GM10248 (cell line): Measurements from ENCODE around the gene EPN3.

Source experiments
- CTCF ChIA-PET: fragments of 300-600 bp; sonication (Branson Sonifier 250); formaldehyde crosslinking; extraction: SDS; loops from one replicate; lab custom pipeline; 2021; ENCODE audit warnings: antibody characterized with exemption; lab: Yijun Ruan, JAX
- POLR2A ChIA-PET: fragments of 350-650 bp; sonication (Branson Sonifier 250); formaldehyde crosslinking; extraction: SDS; loops from one replicate; lab custom pipeline; 2020; ENCODE audit warnings: antibody characterized with exemption; lab: Yijun Ruan, JAX
- DNase-seq: peaks from one replicate; pipeline ENCODE4 v3.0.0; 2012; ENCODE audit errors: extremely low spot score
- TF ChIP-seq, protein P1 (sequence below): IDR thresholded peaks from 2 replicates; pipeline ENCODE4 v1.5.1; 2012; ENCODE audit warnings: mild to moderate bottlenecking, low read depth; ENCODE audit errors: extremely low read depth, missing control alignments, control extremely low read depth

The EPN3 gene

GRCh38 chr17:50547035-50547735 is 14.7 kb downstream of the EPN3 start, which contains the start of gene SPATA20:
SPATA20 (plus strand) TSS chr17:50547174; CDS start chr17:50547209, 35 bp downstream.
- peak; percentile 92 for DNase-seq
- TF ChIP-seq, protein P1, sequence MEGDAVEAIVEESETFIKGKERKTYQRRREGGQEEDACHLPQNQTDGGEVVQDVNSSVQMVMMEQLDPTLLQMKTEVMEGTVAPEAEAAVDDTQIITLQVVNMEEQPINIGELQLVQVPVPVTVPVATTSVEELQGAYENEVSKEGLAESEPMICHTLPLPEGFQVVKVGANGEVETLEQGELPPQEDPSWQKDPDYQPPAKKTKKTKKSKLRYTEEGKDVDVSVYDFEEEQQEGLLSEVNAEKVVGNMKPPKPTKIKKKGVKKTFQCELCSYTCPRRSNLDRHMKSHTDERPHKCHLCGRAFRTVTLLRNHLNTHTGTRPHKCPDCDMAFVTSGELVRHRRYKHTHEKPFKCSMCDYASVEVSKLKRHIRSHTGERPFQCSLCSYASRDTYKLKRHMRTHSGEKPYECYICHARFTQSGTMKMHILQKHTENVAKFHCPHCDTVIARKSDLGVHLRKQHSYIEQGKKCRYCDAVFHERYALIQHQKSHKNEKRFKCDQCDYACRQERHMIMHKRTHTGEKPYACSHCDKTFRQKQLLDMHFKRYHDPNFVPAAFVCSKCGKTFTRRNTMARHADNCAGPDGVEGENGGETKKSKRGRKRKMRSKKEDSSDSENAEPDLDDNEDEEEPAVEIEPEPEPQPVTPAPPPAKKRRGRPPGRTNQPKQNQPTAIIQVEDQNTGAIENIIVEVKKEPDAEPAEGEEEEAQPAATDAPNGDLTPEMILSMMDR, result peak; percentile 98
- POLR2A ChIA-PET, result no interaction called here
- CTCF ChIA-PET, result interaction anchor here (0.7 to 2.3 kb wide), 9 partner anchors 8 to 150 kb away, joined by 3 to 10 read pairs (median 3); partner anchors contain the start of genes CACNA1G and LRRC59

DNA sequence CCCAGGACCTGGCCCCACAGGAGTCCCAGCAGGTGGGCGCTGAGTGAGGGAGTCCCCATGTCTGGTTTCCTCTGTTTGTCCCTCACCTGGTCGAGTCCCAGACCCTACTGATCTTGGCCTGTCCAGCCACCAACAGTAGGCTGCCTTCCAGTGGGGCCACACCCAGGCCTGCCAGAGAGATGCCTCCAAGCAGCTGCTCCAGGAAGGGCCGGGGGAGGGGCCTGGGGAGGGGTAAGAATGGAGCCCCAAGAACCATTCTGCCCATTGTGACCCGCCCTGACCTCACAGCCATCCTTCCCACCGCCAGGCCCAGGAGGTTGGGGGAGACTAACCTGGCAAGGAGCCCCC is 15.2 kb downstream of the EPN3 start:
- TF ChIP-seq, protein P1, result no peak
- ChIA-PET POLR2A (no interaction called here), CTCF (interaction anchor here (0.9 to 1.7 kb wide), 4 partner anchors 13 to 150 kb away, joined by 3 to 4 read pairs (median 4); partner anchors contain the start of genes CACNA1G and LRRC59)
- DNase-seq, result no peak

DNA sequence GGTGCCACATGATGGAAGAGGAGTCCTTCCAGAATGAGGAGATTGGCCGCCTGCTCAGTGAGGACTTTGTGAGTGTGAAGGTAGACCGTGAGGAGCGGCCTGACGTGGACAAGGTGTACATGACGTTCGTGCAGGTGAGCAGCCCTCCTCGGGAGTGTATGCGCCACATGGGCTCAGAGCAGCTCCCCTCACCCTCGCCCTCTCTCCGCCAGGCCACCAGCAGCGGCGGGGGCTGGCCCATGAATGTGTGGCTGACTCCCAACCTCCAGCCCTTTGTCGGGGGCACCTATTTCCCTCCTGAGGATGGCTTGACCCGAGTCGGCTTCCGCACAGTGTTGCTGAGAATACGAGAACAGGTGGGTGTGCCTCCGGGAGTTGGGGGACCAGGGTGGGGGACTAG is 16.3 kb downstream of the EPN3 start:
- POLR2A ChIA-PET, result no interaction called here
- CTCF ChIA-PET, result interaction anchor here (0.9 to 4.3 kb wide), 3 partner anchors 13 to 77 kb away, joined by 3 to 27 read pairs (median 7); partner anchors contain the start of gene CACNA1G
- DNase-seq, result no peak

GRCh38 chr17:50549256-50549941 is 16.9 kb downstream of the EPN3 start:
- TF ChIP-seq, protein P1, result no peak
- CTCF ChIA-PET, result interaction anchor here (0.9 to 4.3 kb wide), 7 partner anchors 12 to 136 kb away, joined by 3 to 27 read pairs (median 4); partner anchors contain the start of gene CACNA1G
- DNase-seq, result no peak
- POLR2A ChIA-PET, result no interaction called here

More for the DNA sequence above, 16.3 kb downstream of the EPN3 start:
- TF ChIP-seq, protein P1, result no peak

- TF ChIP-seq, protein P1, result no peak
- no peak for DNase-seq
- ChIA-PET CTCF (interaction anchor here (0.9 to 4.3 kb wide), 9 partner anchors 12 to 152 kb away, joined by 3 to 27 read pairs (median 4); partner anchors contain the start of genes CACNA1G and LRRC59), POLR2A (interaction anchor here (0.5 kb wide), 1 partner anchor 160 kb away, joined by 7 read pairs; no protein-coding TSS in a partner anchor)
Measured at GRCh38 chr17:50549969-50550368, 17.4 kb downstream of the EPN3 start.
